Measurements from ENCODE around the gene MTUS2.

DNA sequence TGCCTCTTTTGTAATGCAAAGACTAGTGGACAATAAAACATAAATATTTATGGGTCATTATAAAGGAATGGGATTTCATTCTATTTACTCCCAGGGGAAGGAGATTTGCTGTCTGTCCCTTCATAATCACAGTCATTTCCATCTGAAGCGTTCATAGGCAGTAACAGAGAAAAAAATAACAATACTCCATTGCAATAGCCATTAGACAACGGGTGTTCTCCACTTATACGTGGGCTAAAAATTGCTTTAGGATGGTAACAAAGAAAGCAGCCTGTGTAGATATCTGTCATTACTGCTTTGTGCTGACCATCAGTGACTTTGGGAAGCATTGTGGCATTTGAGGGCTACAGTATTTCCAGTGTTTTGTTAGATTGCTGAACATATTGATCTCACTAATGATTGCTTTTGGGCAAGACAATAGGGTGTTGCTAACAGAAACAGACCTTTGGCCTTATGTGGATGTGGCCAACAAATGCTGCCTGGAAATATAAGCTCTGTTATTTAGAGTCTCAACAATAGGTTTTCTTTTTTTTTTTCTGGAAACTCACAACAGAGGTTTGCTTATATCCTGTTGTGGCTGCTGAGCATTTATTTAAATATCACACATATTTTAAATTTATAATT lies 355.2 kb downstream of the MTUS2 start:
- TF ChIP-seq, protein P1, sequence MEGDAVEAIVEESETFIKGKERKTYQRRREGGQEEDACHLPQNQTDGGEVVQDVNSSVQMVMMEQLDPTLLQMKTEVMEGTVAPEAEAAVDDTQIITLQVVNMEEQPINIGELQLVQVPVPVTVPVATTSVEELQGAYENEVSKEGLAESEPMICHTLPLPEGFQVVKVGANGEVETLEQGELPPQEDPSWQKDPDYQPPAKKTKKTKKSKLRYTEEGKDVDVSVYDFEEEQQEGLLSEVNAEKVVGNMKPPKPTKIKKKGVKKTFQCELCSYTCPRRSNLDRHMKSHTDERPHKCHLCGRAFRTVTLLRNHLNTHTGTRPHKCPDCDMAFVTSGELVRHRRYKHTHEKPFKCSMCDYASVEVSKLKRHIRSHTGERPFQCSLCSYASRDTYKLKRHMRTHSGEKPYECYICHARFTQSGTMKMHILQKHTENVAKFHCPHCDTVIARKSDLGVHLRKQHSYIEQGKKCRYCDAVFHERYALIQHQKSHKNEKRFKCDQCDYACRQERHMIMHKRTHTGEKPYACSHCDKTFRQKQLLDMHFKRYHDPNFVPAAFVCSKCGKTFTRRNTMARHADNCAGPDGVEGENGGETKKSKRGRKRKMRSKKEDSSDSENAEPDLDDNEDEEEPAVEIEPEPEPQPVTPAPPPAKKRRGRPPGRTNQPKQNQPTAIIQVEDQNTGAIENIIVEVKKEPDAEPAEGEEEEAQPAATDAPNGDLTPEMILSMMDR (IDR thresholded peaks at IDR 0.05; ENCODE audit: low read depth, low read length): no peak
- no peak for TF ChIP-seq MYC (IDR thresholded peaks at IDR 0.05; ENCODE audit: low read depth, low read length)
